Gastrocnemius medialis (tissue), 4 donors: ENCODE data around the gene SLC2A1. TPM values are rescaled to one million over a fixed set of nuclear protein-coding genes. Genes with fewer than 3 reads are reported as not detected.

Source experiments
- ATAC-seq, 2 donors: fragments of 150-250 bp; one replicate each; pipeline ENCODE4 v1.9.1; 2016
- DNase-seq, 2 donors: peaks; one replicate each; pipeline ENCODE4 v3.0.0-alpha.2; 2019
- H3K27ac ChIP-seq, 4 donors: fragments of 200-600 bp; sonication (generic); 1 replicate in 1 of 4; 2 replicates in 3 of 4; pipeline ENCODE4 v1.5.1; 2016 to 2018; ENCODE audit warnings: mild to moderate bottlenecking in 2 of 4, moderate library complexity in 1 of 4
- H3K27me3 ChIP-seq, 3 donors: fragments of 200-600 bp; sonication (generic) in 2 of 3; 1 replicate in 1 of 3; 2 replicates in 2 of 3; pipeline versions ENCODE4 v1.5.1 to v1.6.0; 2016 to 2019; ENCODE audit warnings: mild to moderate bottlenecking in 1 of 3, moderate library complexity in 1 of 3
- H3K36me3 ChIP-seq, 2 donors: fragments of 200-600 bp; sonication (generic) in 1 of 2; one replicate each; pipeline ENCODE4 v1.5.1; 2017 to 2018
- H3K4me1 ChIP-seq, 2 donors: fragments of 200-600 bp; sonication (generic) in 1 of 2; one replicate each; pipeline ENCODE4 v1.5.1; 2016 to 2017; ENCODE audit warnings: mild to moderate bottlenecking in 2 of 2
- H3K4me3 ChIP-seq, 4 donors: fragments of 200-600 bp; sonication (generic) in 3 of 4; 1 replicate in 1 of 4; 2 replicates in 3 of 4; pipeline ENCODE4 v1.5.1; 2016 to 2019; ENCODE audit warnings: mild to moderate bottlenecking in 2 of 4
- H3K9me3 ChIP-seq, 3 donors: fragments of 200-600 bp; sonication (generic) in 2 of 3; 1 replicate in 1 of 3; 2 replicates in 2 of 3; pipeline ENCODE4 v1.5.1; 2016 to 2019
- CTCF ChIP-seq, 5 experiments: fragments of 450-650 bp in 3 of 5; fragments of 200-600 bp in 2 of 5; sonication (generic) in 2 of 5; IDR thresholded peaks in 4 of 5; conservative IDR thresholded peaks in 1 of 5; 1 replicate in 4 of 5; 2 replicates in 1 of 5; pipeline ENCODE4 v1.5.1; 2016 to 2019; ENCODE audit warnings: antibody characterized with exemption in 5 of 5, mild to moderate bottlenecking in 3 of 5, moderate library complexity in 3 of 5
- POLR2A ChIP-seq, 2 donors: fragments of 450-650 bp; IDR thresholded peaks; one replicate each; pipeline ENCODE4 v1.6.1; 2017; ENCODE audit warnings: antibody characterized with exemption in 2 of 2, mild to moderate bottlenecking in 2 of 2, moderate library complexity in 2 of 2
- in situ Hi-C, 4 donors: fragments of 200-750 bp; cut with MboI; loops; one replicate each; pipeline versions ENCODE4 v1.15.0 to v1.8.0; 2017; ENCODE audit warnings: low sequenced_read_pairs in 4 of 4
- intact Hi-C: fragments of 100-400 bp; cut with DNase I; formaldehyde crosslinking; loops from one replicate; pipeline ENCODE4 v1.15.1; 2023; ENCODE audit warnings: low total_unique reads
- total RNA-seq, 4 donors: library from RNA; depleted of rRNA; stranded (reverse); fragments of >200 nt; gene quantifications; one replicate each; pipeline versions ENCODE4 v1.1.0 to v1.2.3, GENCODE V29; 2016

SLC2A1 gene
- total RNA-seq, 4 donors from 2014 or later: 6.3 to 16.1 (median 9.4) TPM

- no peak for ATAC-seq
- DNase-seq: no peak
- Histone ChIP-seq H3K27me3 (peaks cover 0 to 8% (median 4%) of the 10 kb centered on the region in 3 donors), H3K27ac (no peak overlapping the region), H3K4me3 (no peak overlapping the region), H3K9me3 (no peaks in the 10 kb centered on the region), H3K36me3 (no peaks in the 10 kb centered on the region), H3K4me1 (peaks cover 3 to 10% of the 10 kb centered on the region in 2 donors)
- in situ Hi-C loops (no loop called here), intact Hi-C loops (loop anchor here (10.0 kb wide), 2 partner anchors 114 to 246 kb away; partner anchors contain the start of genes CFAP57, EBNA1BP2, ERMAP and SVBP)
- TF ChIP-seq POLR2A (IDR thresholded peaks at IDR 0.05) (no peak), CTCF (IDR thresholded peaks at IDR 0.05 in 4 of 5, conservative IDR thresholded peaks at IDR 0.05 in 1 of 5) (no peak)
Measured at GRCh38 chr1:42928859-42929258, 29.8 kb downstream of the SLC2A1 start.

- DNase-seq (no peak), ATAC-seq (no peak)
- Histone ChIP-seq H3K4me3 (no peak overlapping the region), H3K27ac (no peak overlapping the region), H3K36me3 (no peaks in the 10 kb centered on the region), H3K4me1 (peaks cover 3 to 10% of the 10 kb centered on the region in 2 donors), H3K27me3 (peaks cover 4 to 10% (median 8%) of the 10 kb centered on the region in 3 donors), H3K9me3 (no peaks in the 10 kb centered on the region)
- in situ Hi-C loops (no loop called here), intact Hi-C loops (loop anchor here (10.0 kb wide), 2 partner anchors 113 to 247 kb away; partner anchors contain the start of genes CFAP57, EBNA1BP2, ERMAP and SVBP)
- TF ChIP-seq POLR2A (IDR thresholded peaks at IDR 0.05) (no peak), CTCF (IDR thresholded peaks at IDR 0.05 in 4 of 5, conservative IDR thresholded peaks at IDR 0.05 in 1 of 5) (no peak)
Measured at GRCh38 chr1:42927920-42928505, 30.7 kb downstream of the SLC2A1 start.

GRCh38 chr1:42927274-42927841, 31.3 kb downstream of the SLC2A1 start:
- TF ChIP-seq POLR2A (IDR thresholded peaks at IDR 0.05) (no peak), CTCF (IDR thresholded peaks at IDR 0.05 in 4 of 5, conservative IDR thresholded peaks at IDR 0.05 in 1 of 5) (no peak)
- ATAC-seq (no peak), DNase-seq (no peak)
- Histone ChIP-seq H3K27me3 (peaks cover 4 to 10% (median 9%) of the 10 kb centered on the region in 3 donors), H3K36me3 (no peaks in the 10 kb centered on the region), H3K9me3 (no peaks in the 10 kb centered on the region), H3K27ac (no peak overlapping the region), H3K4me1 (peaks cover 3 to 10% of the 10 kb centered on the region in 2 donors), H3K4me3 (no peak overlapping the region)
- intact Hi-C loops: loop anchor here (10.0 kb wide), 2 partner anchors 113 to 247 kb away; partner anchors contain the start of genes CFAP57, EBNA1BP2, ERMAP and SVBP
- in situ Hi-C loops: no loop called here

GRCh38 chr1:42926879-42927242, 31.8 kb downstream of the SLC2A1 start:
- no peak for ATAC-seq
- Histone ChIP-seq H3K4me3 (no peak overlapping the region), H3K36me3 (no peaks in the 10 kb centered on the region), H3K9me3 (no peaks in the 10 kb centered on the region), H3K27ac (no peak overlapping the region), H3K4me1 (peaks cover 3 to 10% of the 10 kb centered on the region in 2 donors), H3K27me3 (peaks cover 4 to 14% (median 10%) of the 10 kb centered on the region in 3 donors)
- intact Hi-C loops: loop anchor here (10.0 kb wide), 2 partner anchors 112 to 248 kb away; partner anchors contain the start of genes CFAP57, EBNA1BP2, ERMAP and SVBP
- TF ChIP-seq CTCF (IDR thresholded peaks at IDR 0.05 in 4 of 5, conservative IDR thresholded peaks at IDR 0.05 in 1 of 5): no peak
- TF ChIP-seq POLR2A (IDR thresholded peaks at IDR 0.05): no peak
- DNase-seq: no peak
- in situ Hi-C loops: no loop called here
